ENCODE results near the gene DYNC2H1. TPM values are rescaled to one million over a fixed set of nuclear protein-coding genes. Genes with fewer than 3 reads are reported as not detected.

Gene DYNC2H1
- total and polyA plus RNA-seq, 4 donors: 6.4 to 102 (median 23.7) TPM

DNA sequence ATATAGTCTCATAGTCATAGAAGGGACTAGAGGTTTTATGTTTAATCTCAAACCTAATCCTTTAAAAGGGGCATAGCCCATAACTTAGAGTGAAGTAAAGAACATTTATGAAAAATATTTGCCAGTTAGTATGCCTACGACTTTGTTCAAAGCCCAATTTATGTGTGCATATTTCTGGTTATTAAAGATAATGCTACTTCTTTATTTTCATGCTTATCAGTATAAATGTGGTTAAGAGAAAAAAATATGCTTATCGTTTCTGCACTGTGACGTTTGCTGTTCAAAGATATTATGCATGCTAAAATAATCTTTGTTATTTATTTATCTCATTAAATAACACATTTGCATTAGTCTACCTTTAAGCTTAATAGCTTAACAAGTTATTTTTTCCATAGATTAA lies 343.9 kb downstream of the DYNC2H1 start:
- no peak overlapping the region for H3K9ac ChIP-seq (ENCODE audit: insufficient read depth in 1 of 2, low read length in 2 of 2)
- no peak for DNase-seq
- WGBS, 2 donors: 74 to 76% methylated on average over 3 of the region's 3 CpGs

GRCh38 chr11:103453915-103454709 lies 344.9 kb downstream of the DYNC2H1 start:
- Histone ChIP-seq H3K4me3 (no peak overlapping the region), H3K36me3 (ENCODE audit: control insufficient read depth in 4 of 4, insufficient read depth in 4 of 4, low read length in 4 of 4) (no peaks in the 10 kb centered on the region), H3K9me3 (ENCODE audit: control insufficient read depth in 4 of 4, insufficient read depth in 3 of 4, low read length in 3 of 4) (no peaks in the 10 kb centered on the region), H3K27me3 (ENCODE audit: control insufficient read depth in 3 of 3, insufficient read depth in 3 of 3, low read length in 2 of 3) (no peaks in the 10 kb centered on the region), H3K9ac (ENCODE audit: insufficient read depth in 1 of 2, low read length in 2 of 2) (no peak overlapping the region), H3K27ac (ENCODE audit: low read depth in 1 of 2, low read length in 1 of 2) (no peak overlapping the region), H3K4me1 (ENCODE audit: control insufficient read depth in 5 of 5, insufficient read depth in 5 of 5, low read length in 5 of 5) (no peaks in the 10 kb centered on the region)
- TF ChIP-seq, protein P1, sequence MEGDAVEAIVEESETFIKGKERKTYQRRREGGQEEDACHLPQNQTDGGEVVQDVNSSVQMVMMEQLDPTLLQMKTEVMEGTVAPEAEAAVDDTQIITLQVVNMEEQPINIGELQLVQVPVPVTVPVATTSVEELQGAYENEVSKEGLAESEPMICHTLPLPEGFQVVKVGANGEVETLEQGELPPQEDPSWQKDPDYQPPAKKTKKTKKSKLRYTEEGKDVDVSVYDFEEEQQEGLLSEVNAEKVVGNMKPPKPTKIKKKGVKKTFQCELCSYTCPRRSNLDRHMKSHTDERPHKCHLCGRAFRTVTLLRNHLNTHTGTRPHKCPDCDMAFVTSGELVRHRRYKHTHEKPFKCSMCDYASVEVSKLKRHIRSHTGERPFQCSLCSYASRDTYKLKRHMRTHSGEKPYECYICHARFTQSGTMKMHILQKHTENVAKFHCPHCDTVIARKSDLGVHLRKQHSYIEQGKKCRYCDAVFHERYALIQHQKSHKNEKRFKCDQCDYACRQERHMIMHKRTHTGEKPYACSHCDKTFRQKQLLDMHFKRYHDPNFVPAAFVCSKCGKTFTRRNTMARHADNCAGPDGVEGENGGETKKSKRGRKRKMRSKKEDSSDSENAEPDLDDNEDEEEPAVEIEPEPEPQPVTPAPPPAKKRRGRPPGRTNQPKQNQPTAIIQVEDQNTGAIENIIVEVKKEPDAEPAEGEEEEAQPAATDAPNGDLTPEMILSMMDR (IDR thresholded peaks at IDR 0.05; ENCODE audit: control extremely low read depth, extremely low read depth): no peak
- ATAC-seq (ENCODE audit: insufficient read depth, low FRiP score) (no peak), DNase-seq (peak in 2 of 3 donors; percentile 11 to 15)
- 81 to 93% methylated on average over 4 of the region's 4 CpGs for WGBS, 2 donors

More for the DNA sequence above, 343.9 kb downstream of the DYNC2H1 start:
- TF ChIP-seq, protein P1 (IDR thresholded peaks at IDR 0.05; ENCODE audit: control extremely low read depth, extremely low read depth): no peak
- Histone ChIP-seq H3K27ac (ENCODE audit: low read depth in 1 of 2, low read length in 1 of 2) (no peak overlapping the region), H3K4me3 (no peak overlapping the region), H3K27me3 (ENCODE audit: control insufficient read depth in 3 of 3, insufficient read depth in 3 of 3, low read length in 2 of 3) (no peaks in the 10 kb centered on the region), H3K4me1 (ENCODE audit: control insufficient read depth in 5 of 5, insufficient read depth in 5 of 5, low read length in 5 of 5) (no peaks in the 10 kb centered on the region), H3K9me3 (ENCODE audit: control insufficient read depth in 4 of 4, insufficient read depth in 3 of 4, low read length in 3 of 4) (no peaks in the 10 kb centered on the region), H3K36me3 (ENCODE audit: control insufficient read depth in 4 of 4, insufficient read depth in 4 of 4, low read length in 4 of 4) (no peaks in the 10 kb centered on the region)
- ATAC-seq (ENCODE audit: insufficient read depth, low FRiP score): no peak

GRCh38 chr11:103464420-103464819 lies 355.2 kb downstream of the DYNC2H1 start:
- Histone ChIP-seq H3K4me1 (ENCODE audit: control insufficient read depth in 5 of 5, insufficient read depth in 5 of 5, low read length in 5 of 5) (peaks cover 0 to 5% (median 0%) of the 10 kb centered on the region in 5 donors), H3K36me3 (ENCODE audit: control insufficient read depth in 4 of 4, insufficient read depth in 4 of 4, low read length in 4 of 4) (no peaks in the 10 kb centered on the region), H3K9me3 (ENCODE audit: control insufficient read depth in 4 of 4, insufficient read depth in 3 of 4, low read length in 3 of 4) (no peaks in the 10 kb centered on the region), H3K9ac (ENCODE audit: insufficient read depth in 1 of 2, low read length in 2 of 2) (no peak overlapping the region), H3K27me3 (ENCODE audit: control insufficient read depth in 3 of 3, insufficient read depth in 3 of 3, low read length in 2 of 3) (no peaks in the 10 kb centered on the region), H3K4me3 (no peak overlapping the region), H3K27ac (ENCODE audit: low read depth in 1 of 2, low read length in 1 of 2) (no peak overlapping the region)
- 94 to 96% methylated on average over 1 of the region's 1 CpG for WGBS, 2 donors
- TF ChIP-seq, protein P1 (IDR thresholded peaks at IDR 0.05; ENCODE audit: control extremely low read depth, extremely low read depth): no peak
- no peak for ATAC-seq (ENCODE audit: insufficient read depth, low FRiP score)
- no peak for DNase-seq
